GM19328 (cell line): ENCODE data around the gene TTI1.

ENCODE experiments used
- ATAC-seq: cut with Tn5 transposase; IDR thresholded peaks from one replicate; pipeline ENCODE4 v1.9.1; 2021; ENCODE audit warnings: mild to moderate bottlenecking, moderate library complexity; ENCODE audit not compliant: unreplicated experiment

The TTI1 gene

GRCh38 chr20:38055294-38055693 is 22.0 kb upstream of the TTI1 start:
- no peak for ATAC-seq

GRCh38 chr20:38054647-38055046 is 21.4 kb upstream of the TTI1 start:
- ATAC-seq, result no peak

GRCh38 chr20:38052870-38053269 is 19.6 kb upstream of the TTI1 start:
- no peak for ATAC-seq

- ATAC-seq, result no peak
Observed at GRCh38 chr20:38050686-38051085, 17.4 kb upstream of the TTI1 start.

GRCh38 chr20:38049800-38050199 is 16.5 kb upstream of the TTI1 start:
- ATAC-seq, result no peak

- ATAC-seq, result no peak
Observed at GRCh38 chr20:38046572-38046971, 13.3 kb upstream of the TTI1 start.

GRCh38 chr20:38044685-38045084 is 11.4 kb upstream of the TTI1 start:
- no peak for ATAC-seq

GRCh38 chr20:38043512-38044300 is 10.4 kb upstream of the TTI1 start:
- no peak for ATAC-seq

- ATAC-seq, result no peak
Observed at GRCh38 chr20:38040276-38040675, 7.0 kb upstream of the TTI1 start.

GRCh38 chr20:38036366-38036765 is 3.1 kb upstream of the TTI1 start:
- ATAC-seq, result no peak

- no peak for ATAC-seq
Observed at GRCh38 chr20:38034961-38035360, 1.7 kb upstream of the TTI1 start.

GRCh38 chr20:38034108-38034649 is 923 bp upstream of the TTI1 start:
- no peak for ATAC-seq

- peak; percentile 42 for ATAC-seq
Observed at GRCh38 chr20:38032585-38033329, 499 bp downstream of the TTI1 start.

GRCh38 chr20:38031957-38032356 is 1.3 kb downstream of the TTI1 start:
- no peak for ATAC-seq

- no peak for ATAC-seq
Observed at GRCh38 chr20:38029453-38029852, 3.8 kb downstream of the TTI1 start.

- ATAC-seq, result no peak
Observed at GRCh38 chr20:38024496-38024895, 8.8 kb downstream of the TTI1 start.

GRCh38 chr20:38023181-38024001 is 9.9 kb downstream of the TTI1 start:
- no peak for ATAC-seq

- no peak for ATAC-seq
Observed at GRCh38 chr20:38021087-38021772, 12.0 kb downstream of the TTI1 start.

- no peak for ATAC-seq
Observed at GRCh38 chr20:38018385-38018784, 14.9 kb downstream of the TTI1 start.

GRCh38 chr20:38017959-38018358 is 15.3 kb downstream of the TTI1 start:
- ATAC-seq, result no peak

GRCh38 chr20:38013887-38014286 is 19.4 kb downstream of the TTI1 start:
- ATAC-seq, result no peak
